Colonic mucosa (tissue), 4 donors: ENCODE results near the gene KAT6B. TPM values are rescaled to one million over a fixed set of nuclear protein-coding genes. Genes with fewer than 3 reads are reported as not detected.

Experiments used
- DNase-seq: peaks from one replicate; pipeline ENCODE4 v3.0.0-alpha.2; 2020
- H3K27ac ChIP-seq: fragments of 200-600 bp; one replicate; pipeline ENCODE4 v1.8.0; 2021
- H3K27me3 ChIP-seq: fragments of 200-600 bp; one replicate; pipeline ENCODE4 v1.8.0; 2021
- H3K36me3 ChIP-seq: fragments of 200-600 bp; one replicate; pipeline ENCODE4 v1.8.0; 2021
- H3K4me1 ChIP-seq: fragments of 200-600 bp; one replicate; pipeline ENCODE4 v1.8.0; 2021; ENCODE audit warnings: mild to moderate bottlenecking
- H3K4me3 ChIP-seq: fragments of 200-600 bp; one replicate; pipeline ENCODE4 v1.8.0; 2021
- H3K9ac ChIP-seq, 2 donors: one replicate each; pipeline ENCODE4 v1.7.0; 2013; ENCODE audit warnings: control low read depth in 2 of 2, low read depth in 2 of 2, low read length in 2 of 2
- H3K9me3 ChIP-seq: fragments of 200-600 bp; one replicate; pipeline ENCODE4 v1.8.0; 2021
- CTCF ChIP-seq: fragments of 200-600 bp; IDR thresholded peaks from one replicate; pipeline ENCODE4 v1.8.0; 2022; ENCODE audit warnings: antibody characterized with exemption, mild to moderate bottlenecking
- intact Hi-C: fragments of 100-400 bp; cut with DNase I; formaldehyde crosslinking; loops from one replicate; pipeline ENCODE4 v1.14.1; 2022
- total RNA-seq, 2 donors: library from RNA; stranded (reverse); fragmentation: NEBNext Ultra II Directional in 1 of 2; extraction: Animal tissue kit (Norgen Biotek cat#: 25700) in 1 of 2; gene quantifications; one replicate each; pipeline ENCODE4 v1.2.1, GENCODE V29; 2021
- donor health status: healthy.
- donor health status: DM: no; HTN: no; CAD: no.
- donor health status: DM: no; HTN: no; CAD: no.

KAT6B gene
- total RNA-seq, 2 donors from 2014 or later: 18.7 to 24.2 TPM

GRCh38 chr10:74841265-74841973, 15.0 kb downstream of the KAT6B start:
- DNase-seq: no peak
- Histone ChIP-seq H3K9me3 (no peaks in the 10 kb centered on the region), H3K4me3 (no peak overlapping the region), H3K9ac (no peak overlapping the region), H3K36me3 (no peaks in the 10 kb centered on the region), H3K27ac (no peak overlapping the region), H3K27me3 (no peaks in the 10 kb centered on the region), H3K4me1 (no peaks in the 10 kb centered on the region)
- intact Hi-C loops: no loop called here
- TF ChIP-seq CTCF: no peak

GRCh38 chr10:74842301-74842954, 16.0 kb downstream of the KAT6B start:
- no peaks in the 10 kb centered on the region for H3K4me1 ChIP-seq
- no peak overlapping the region for H3K27ac ChIP-seq
- H3K36me3 ChIP-seq: no peaks in the 10 kb centered on the region
- DNase-seq: no peak
- TF ChIP-seq CTCF: no peak
- no peak overlapping the region for H3K4me3 ChIP-seq
- H3K9ac ChIP-seq: no peak overlapping the region
- no peaks in the 10 kb centered on the region for H3K9me3 ChIP-seq
- H3K27me3 ChIP-seq: no peaks in the 10 kb centered on the region
- intact Hi-C loops: no loop called here

GRCh38 chr10:74846958-74847357, 20.6 kb downstream of the KAT6B start:
- intact Hi-C loops: no loop called here
- Histone ChIP-seq H3K4me1 (no peaks in the 10 kb centered on the region), H3K9me3 (no peaks in the 10 kb centered on the region)

GRCh38 chr10:74851831-74852230, 25.4 kb downstream of the KAT6B start:
- intact Hi-C loops: no loop called here
- TF ChIP-seq CTCF: no peak
- H3K9me3 ChIP-seq: no peaks in the 10 kb centered on the region
- H3K9ac ChIP-seq: no peak overlapping the region
- no peaks in the 10 kb centered on the region for H3K36me3 ChIP-seq
- no peak for DNase-seq
- H3K4me3 ChIP-seq: no peak overlapping the region
- H3K27ac ChIP-seq: no peak overlapping the region
- H3K27me3 ChIP-seq: no peaks in the 10 kb centered on the region
- H3K4me1 ChIP-seq: peaks cover 5% of the 10 kb centered on the region

More at GRCh38 chr10:74846958-74847357, 20.6 kb downstream of the KAT6B start:
- H3K36me3 ChIP-seq: no peaks in the 10 kb centered on the region
- H3K27me3 ChIP-seq: no peaks in the 10 kb centered on the region
- no peak for DNase-seq
- H3K27ac ChIP-seq: no peak overlapping the region
- no peak overlapping the region for H3K9ac ChIP-seq
- TF ChIP-seq CTCF: no peak
- no peak overlapping the region for H3K4me3 ChIP-seq

- H3K9me3 ChIP-seq: no peaks in the 10 kb centered on the region
- DNase-seq: no peak
- H3K4me1 ChIP-seq: peaks cover 5% of the 10 kb centered on the region
- H3K27ac ChIP-seq: no peak overlapping the region
- no peak overlapping the region for H3K9ac ChIP-seq
- no peak for TF ChIP-seq CTCF
- no peak overlapping the region for H3K4me3 ChIP-seq
- H3K36me3 ChIP-seq: no peaks in the 10 kb centered on the region
- no peaks in the 10 kb centered on the region for H3K27me3 ChIP-seq
- intact Hi-C loops: no loop called here
Measured at GRCh38 chr10:74852381-74852780, 26.0 kb downstream of the KAT6B start.
